Spinal cord (tissue), 10 donors: ENCODE results near the gene HYAL1. TPM values are rescaled to one million over a fixed set of nuclear protein-coding genes. Genes with fewer than 3 reads are reported as not detected.

Experiments
- DNase-seq, 6 donors: peaks; one replicate each; pipeline versions ENCODE4 v3.0.0 to v3.0.0-alpha.2; 2013 to 2015; ENCODE audit warnings: low spot score in 6 of 6, low read depth in 4 of 6
- H3K27ac ChIP-seq: one replicate; pipeline ENCODE4 v1.5.1; 2013; ENCODE audit warnings: low read depth, low read length, control low read depth
- H3K27me3 ChIP-seq: one replicate; pipeline ENCODE4 v1.6.1; 2013; ENCODE audit warnings: low read length; ENCODE audit not compliant: control insufficient read depth, insufficient read depth
- H3K36me3 ChIP-seq: one replicate; pipeline ENCODE4 v1.6.1; 2013; ENCODE audit warnings: low read length; ENCODE audit not compliant: control insufficient read depth, insufficient read depth
- H3K4me1 ChIP-seq: one replicate; pipeline ENCODE4 v1.6.1; 2013; ENCODE audit warnings: low read length; ENCODE audit not compliant: control insufficient read depth, insufficient read depth
- H3K4me3 ChIP-seq: one replicate; pipeline ENCODE4 v1.5.1; 2013; ENCODE audit warnings: low read depth, low read length, control low read depth
- H3K9me3 ChIP-seq: one replicate; pipeline ENCODE4 v1.6.1; 2013; ENCODE audit warnings: low read length; ENCODE audit not compliant: control insufficient read depth, insufficient read depth
- WGBS: methylation state at CpG from one replicate; pipeline ENCODE4 v1.1.5; 2013; ENCODE audit warnings: missing lambda C conversion rate; ENCODE audit not compliant: insufficient coverage; 5-methylcytosine and 5-hydroxymethylcytosine counted together
- polyA plus RNA-seq, 2 donors: library from polyadenylated mRNA; unstranded; fragments of 120-200 nt; gene quantifications; one replicate each; pipeline ENCODE4 v1.2.1, GENCODE V29; 2013; ENCODE audit not compliant: insufficient read length in 2 of 2
- total RNA-seq, 2 donors: library from RNA; depleted of rRNA in 1 of 2; stranded (reverse); fragments of 120-200 nt in 1 of 2; fragments of >200 nt in 1 of 2; gene quantifications; one replicate each; pipeline versions ENCODE4 v1.2.3 to v1.2.4, GENCODE V29; 2013 to 2014
- donor health status: healthy.

The HYAL1 gene
- total and polyA plus RNA-seq, 4 donors = 0.69 to 4.1 (median 2.3) TPM

GRCh38 chr3:50342813-50343633 lies 39.6 kb upstream of the HYAL1 start:
- 78% methylated on average over 10 of the region's 13 CpGs for WGBS
- Histone ChIP-seq H3K4me1 (peaks cover 57% of the 10 kb centered on the region), H3K27me3 (peaks cover 21% of the 10 kb centered on the region), H3K9me3 (no peaks in the 10 kb centered on the region), H3K36me3 (peaks cover 28% of the 10 kb centered on the region), H3K27ac (no peak overlapping the region), H3K4me3 (no peak overlapping the region)
- DNase-seq = no peak

- Histone ChIP-seq H3K27me3 (peaks cover 21% of the 10 kb centered on the region), H3K36me3 (peaks cover 23% of the 10 kb centered on the region), H3K4me1 (peaks cover 55% of the 10 kb centered on the region), H3K9me3 (no peaks in the 10 kb centered on the region), H3K4me3 (no peak overlapping the region), H3K27ac (no peak overlapping the region)
- DNase-seq = no peak
- WGBS = 89% methylated on average over 13 of the region's 13 CpGs
Observed at GRCh38 chr3:50341996-50342650, 38.7 kb upstream of the HYAL1 start.

DNA sequence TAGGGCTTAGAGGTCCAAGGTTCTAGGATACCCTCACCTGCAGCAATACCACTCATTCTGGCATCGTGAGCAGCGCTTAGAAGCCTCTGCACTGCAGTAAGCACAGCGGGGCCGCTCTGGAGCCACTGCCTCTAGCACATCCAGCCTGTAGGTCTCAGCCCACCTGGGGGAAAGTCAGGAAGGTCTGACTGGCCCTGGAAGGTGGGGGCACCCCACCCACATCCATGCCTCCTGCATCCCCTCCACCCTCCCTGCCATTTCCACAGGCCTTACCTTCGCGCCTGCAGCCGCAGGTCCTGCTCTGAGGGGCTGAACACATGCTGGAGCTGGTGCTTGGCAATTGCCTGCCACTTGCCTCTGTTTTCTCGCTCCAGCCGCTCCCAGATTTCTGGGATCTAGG lies 38.2 kb upstream of the HYAL1 start:
- H3K27me3 ChIP-seq = peaks cover 21% of the 10 kb centered on the region

GRCh38 chr3:50340448-50341329 lies 37.3 kb upstream of the HYAL1 start, which contains the start of gene RASSF1:
Gene RASSF1, minus strand, starts transcription at chr3:50340836. Its CDS starts 31 bp downstream, at chr3:50340805.
- DNase-seq = peak in 1 of 6 donors; percentile 56
- H3K9me3 ChIP-seq = no peaks in the 10 kb centered on the region
- peaks cover 59% of the 10 kb centered on the region for H3K4me1 ChIP-seq
- H3K27me3 ChIP-seq = peaks cover 21% of the 10 kb centered on the region
- peaks cover 23% of the 10 kb centered on the region for H3K36me3 ChIP-seq
- peak within 1 kb of the TSS; percentile 40 for H3K4me3 ChIP-seq
- 11% methylated on average over 83 of the region's 85 CpGs for WGBS
- H3K27ac ChIP-seq = peak within 1 kb of the TSS; percentile 33

More for the DNA sequence above, 38.2 kb upstream of the HYAL1 start:
- no peak for DNase-seq
- Histone ChIP-seq H3K27ac (no peak overlapping the region), H3K9me3 (no peaks in the 10 kb centered on the region), H3K4me3 (peak overlapping the region; percentile 40), H3K4me1 (peaks cover 56% of the 10 kb centered on the region), H3K36me3 (peaks cover 23% of the 10 kb centered on the region)
- WGBS = 93% methylated on average over 9 of the region's 9 CpGs

GRCh38 chr3:50340147-50340447 lies 36.7 kb upstream of the HYAL1 start:
- DNase-seq = no peak
- 34% methylated on average over 8 of the region's 9 CpGs for WGBS
- H3K27ac ChIP-seq = peak overlapping the region; percentile 27
- no peaks in the 10 kb centered on the region for H3K9me3 ChIP-seq
- H3K4me3 ChIP-seq = peak overlapping the region; percentile 40
- peaks cover 58% of the 10 kb centered on the region for H3K4me1 ChIP-seq
- H3K27me3 ChIP-seq = peaks cover 17% of the 10 kb centered on the region
- peaks cover 23% of the 10 kb centered on the region for H3K36me3 ChIP-seq

DNA sequence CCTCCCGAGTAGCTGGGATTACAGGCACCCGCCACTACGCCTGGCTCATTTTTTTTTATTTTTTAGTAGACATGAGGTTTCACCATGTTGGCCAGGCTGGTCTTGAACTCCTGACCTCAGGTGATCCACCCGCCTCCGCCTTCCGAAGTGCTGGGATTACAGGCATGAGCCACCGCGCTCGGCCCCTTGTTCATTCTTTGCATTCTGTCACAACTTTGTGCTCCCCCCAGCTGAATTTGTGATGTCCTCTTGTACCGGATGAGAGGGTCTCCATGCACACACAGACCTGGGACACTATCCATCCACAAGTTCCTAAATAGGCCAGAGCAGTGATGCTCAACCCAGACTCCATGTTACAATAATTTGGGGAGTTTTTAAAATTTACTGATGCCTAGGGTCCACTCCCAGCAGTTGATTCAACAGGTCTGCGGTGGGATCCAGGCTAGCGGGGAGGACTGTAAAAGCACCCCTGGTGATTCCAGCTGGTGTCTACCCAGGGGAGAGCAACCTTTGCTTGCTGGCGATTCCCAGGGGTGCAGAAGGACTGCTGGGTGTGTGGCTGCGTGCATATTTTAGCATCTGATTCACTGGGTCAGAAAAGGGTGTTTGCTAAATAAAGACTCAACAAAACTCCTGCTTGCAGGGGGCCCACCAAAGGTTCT lies 36.2 kb upstream of the HYAL1 start:
- Histone ChIP-seq H3K36me3 (peaks cover 23% of the 10 kb centered on the region), H3K4me3 (peak overlapping the region; percentile 40), H3K4me1 (peaks cover 56% of the 10 kb centered on the region), H3K27me3 (peaks cover 16% of the 10 kb centered on the region), H3K9me3 (no peaks in the 10 kb centered on the region), H3K27ac (peak overlapping the region; percentile 27)
- no peak for DNase-seq
- WGBS = 85% methylated on average over 10 of the region's 14 CpGs

DNA sequence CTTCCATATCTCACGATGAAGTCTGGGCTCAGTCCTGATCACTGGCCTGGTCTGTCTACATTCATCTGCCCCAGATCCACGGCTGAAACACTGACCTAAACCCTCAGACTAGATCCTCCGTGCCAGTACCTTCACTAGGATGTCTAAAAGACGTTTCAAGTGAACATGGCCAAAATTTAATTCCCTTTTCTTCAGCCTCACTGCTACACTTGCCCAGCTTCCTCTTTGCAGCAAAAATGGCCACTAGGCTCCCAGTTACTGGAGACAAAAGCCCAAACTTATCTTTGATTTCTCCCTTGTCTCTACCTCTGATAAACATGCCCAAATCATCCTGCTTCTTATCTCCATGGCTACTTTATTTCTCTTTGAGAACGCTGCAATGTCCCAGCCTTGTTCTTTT lies 35.6 kb upstream of the HYAL1 start:
- Histone ChIP-seq H3K4me3 (no peak overlapping the region), H3K4me1 (peaks cover 56% of the 10 kb centered on the region), H3K9me3 (no peaks in the 10 kb centered on the region), H3K27me3 (peaks cover 16% of the 10 kb centered on the region), H3K27ac (peak overlapping the region; percentile 54), H3K36me3 (peaks cover 23% of the 10 kb centered on the region)
- WGBS = 87% methylated on average over 5 of the region's 5 CpGs
- no peak for DNase-seq

DNA sequence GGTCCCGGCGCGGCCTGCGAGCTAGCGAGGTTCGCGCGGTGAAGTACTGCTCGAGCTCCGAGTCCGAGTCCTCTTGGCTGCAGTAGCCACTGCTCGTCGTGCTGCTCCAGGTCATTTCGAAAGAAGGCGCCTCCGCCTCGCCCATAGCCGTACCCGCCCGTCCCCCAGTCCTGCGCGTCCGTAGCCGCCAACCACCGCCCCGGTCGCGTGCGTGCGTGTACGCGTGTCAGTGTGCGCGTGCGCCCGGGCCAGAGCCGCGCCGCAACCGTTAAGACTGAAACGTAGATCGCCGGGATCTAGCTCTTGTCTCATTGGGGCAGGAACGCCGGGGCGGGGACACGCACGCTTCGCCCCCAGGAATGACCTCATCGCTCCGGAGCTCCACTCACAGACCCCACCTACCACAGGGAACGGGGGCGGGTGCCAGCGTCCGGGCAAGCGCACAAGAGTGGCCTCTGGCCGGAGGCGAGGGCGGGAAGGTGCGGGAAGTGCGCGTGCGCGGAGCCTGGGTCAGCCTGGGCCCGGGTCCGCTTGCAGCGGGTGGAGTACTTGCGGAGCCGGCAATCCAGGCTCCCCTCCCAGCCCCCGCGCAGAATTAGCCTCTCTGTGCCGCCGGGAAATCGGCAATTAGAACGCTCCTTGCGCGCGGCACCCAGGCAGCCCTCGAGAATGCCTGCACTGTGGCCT lies 33.9 kb upstream of the HYAL1 start:
- peak overlapping the region; percentile 95 for H3K27ac ChIP-seq
- H3K36me3 ChIP-seq = peaks cover 20% of the 10 kb centered on the region
- WGBS = under 1% methylated on average over 79 of the region's 79 CpGs
- peak; percentile 92 to 99 (median 96) for DNase-seq
- no peaks in the 10 kb centered on the region for H3K9me3 ChIP-seq
- H3K4me1 ChIP-seq = peaks cover 53% of the 10 kb centered on the region
- H3K4me3 ChIP-seq = peak overlapping the region; percentile 85
- peaks cover 16% of the 10 kb centered on the region for H3K27me3 ChIP-seq
